Measurements from ENCODE around the gene JMJD7.

Gene JMJD7

DNA sequence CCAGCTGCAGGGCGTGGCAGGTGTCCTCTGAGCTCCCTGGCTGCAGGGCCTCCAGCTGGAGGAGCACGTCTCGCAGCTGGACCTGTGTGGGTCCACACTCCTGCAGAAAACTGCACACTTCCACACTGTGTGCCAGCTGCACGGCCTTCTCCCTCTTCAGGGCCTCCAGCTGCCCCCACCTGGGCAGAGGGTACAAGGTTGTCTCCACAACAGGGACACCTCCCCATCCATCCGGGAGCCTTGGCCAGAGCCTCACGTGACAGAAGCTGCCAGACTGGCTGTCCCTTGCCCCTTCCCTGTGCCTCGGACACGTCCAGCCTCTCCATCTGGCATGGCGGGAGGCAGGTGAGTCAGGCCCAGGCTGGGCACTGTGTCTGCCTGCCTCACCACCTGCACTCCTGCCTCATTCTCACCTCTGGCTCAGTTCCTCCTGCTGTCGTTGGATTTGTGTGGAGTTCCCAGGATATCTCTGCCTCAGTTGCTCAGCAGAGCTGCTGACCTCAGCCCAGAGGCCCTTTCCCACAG, 51.5 kb downstream of the JMJD7 start:
- no peak for TF ChIP-seq ZNF274 (IDR thresholded peaks at IDR 0.05; ENCODE audit: low read depth, low read length)
- no peak overlapping the region for H3K4me3 ChIP-seq (ENCODE audit: low read length)

DNA sequence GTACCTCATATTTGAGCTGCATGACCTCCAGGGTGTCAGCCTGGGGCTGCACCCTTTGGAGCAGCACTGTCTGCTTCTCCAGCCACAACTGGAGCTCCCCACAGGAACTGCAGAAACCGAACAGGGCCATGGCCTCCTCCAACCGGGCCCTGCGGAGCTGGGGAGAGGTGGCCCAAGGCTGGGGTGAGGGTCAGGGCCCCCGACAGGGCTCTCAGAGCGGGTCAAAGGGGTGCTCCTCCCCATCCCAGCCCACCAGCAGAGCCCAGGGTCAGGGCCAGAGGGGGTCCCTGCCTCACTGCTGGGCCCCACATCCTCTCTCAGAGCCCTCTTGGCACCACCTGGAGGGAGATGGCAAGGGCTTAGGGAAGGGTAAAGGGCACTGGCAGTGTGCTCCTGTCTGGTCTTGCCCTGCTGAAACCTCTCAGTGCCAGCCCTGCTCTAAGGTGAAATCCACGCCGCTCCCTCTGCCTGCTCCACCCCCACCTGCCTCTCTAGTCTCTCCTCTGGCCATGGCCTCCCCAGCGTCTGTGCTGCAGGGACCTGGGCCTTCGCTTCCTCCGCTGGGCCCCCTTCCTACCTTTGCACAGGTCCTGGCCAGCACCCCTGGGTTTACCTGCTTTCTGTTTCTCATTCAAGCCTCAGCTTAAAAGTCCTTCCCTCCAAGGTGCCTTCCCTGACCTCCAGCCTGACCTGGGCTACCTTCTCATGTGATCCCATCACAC, 52.4 kb downstream of the JMJD7 start:
- H3K4me3 ChIP-seq (ENCODE audit: low read length) = no peak overlapping the region
- TF ChIP-seq ZNF274 (IDR thresholded peaks at IDR 0.05; ENCODE audit: low read depth, low read length) = no peak

DNA sequence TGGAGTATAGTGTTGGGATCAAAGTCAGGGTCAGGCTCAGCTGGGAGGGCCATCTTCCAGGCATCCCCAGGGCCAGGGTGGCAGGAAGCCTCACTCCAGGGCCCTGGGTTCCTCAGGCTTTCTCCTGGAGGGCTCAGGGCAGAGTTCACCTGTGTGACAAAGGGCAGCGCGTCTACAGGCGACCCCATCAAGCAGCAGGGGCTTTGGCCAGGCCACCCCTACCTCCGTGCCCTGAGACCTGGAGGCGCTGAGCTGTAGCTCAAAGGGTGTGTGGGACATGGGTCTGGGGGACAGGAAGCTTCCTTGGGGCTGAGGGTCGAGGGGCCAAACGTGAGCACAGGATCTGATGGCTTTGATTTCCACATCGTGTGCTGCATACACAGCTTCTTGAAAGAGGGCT, 53.2 kb downstream of the JMJD7 start:
- H3K4me3 ChIP-seq (ENCODE audit: low read length) = no peak overlapping the region
- no peak for TF ChIP-seq ZNF274 (IDR thresholded peaks at IDR 0.05; ENCODE audit: low read depth, low read length)

DNA sequence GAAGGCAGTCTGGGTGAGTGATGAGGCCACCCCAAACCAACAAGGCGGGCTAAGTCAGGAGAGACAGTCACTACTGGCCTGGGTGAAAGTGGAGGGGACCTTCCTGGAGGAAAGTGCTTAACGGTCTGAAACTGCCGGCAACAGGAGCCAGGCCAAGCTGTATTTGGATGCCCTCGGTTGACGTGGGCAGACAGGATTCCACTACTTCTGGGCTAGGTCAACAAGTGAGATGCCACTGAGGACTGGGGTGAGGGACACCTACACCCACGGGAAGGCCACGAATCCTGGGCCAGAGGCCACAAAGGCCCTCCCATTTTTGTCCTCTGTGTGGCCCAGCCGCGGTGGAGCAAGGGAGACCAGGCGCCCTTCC, 53.6 kb downstream of the JMJD7 start:
- TF ChIP-seq ZNF274 (IDR thresholded peaks at IDR 0.05; ENCODE audit: low read depth, low read length) = no peak
- H3K4me3 ChIP-seq (ENCODE audit: low read length) = no peak overlapping the region

DNA sequence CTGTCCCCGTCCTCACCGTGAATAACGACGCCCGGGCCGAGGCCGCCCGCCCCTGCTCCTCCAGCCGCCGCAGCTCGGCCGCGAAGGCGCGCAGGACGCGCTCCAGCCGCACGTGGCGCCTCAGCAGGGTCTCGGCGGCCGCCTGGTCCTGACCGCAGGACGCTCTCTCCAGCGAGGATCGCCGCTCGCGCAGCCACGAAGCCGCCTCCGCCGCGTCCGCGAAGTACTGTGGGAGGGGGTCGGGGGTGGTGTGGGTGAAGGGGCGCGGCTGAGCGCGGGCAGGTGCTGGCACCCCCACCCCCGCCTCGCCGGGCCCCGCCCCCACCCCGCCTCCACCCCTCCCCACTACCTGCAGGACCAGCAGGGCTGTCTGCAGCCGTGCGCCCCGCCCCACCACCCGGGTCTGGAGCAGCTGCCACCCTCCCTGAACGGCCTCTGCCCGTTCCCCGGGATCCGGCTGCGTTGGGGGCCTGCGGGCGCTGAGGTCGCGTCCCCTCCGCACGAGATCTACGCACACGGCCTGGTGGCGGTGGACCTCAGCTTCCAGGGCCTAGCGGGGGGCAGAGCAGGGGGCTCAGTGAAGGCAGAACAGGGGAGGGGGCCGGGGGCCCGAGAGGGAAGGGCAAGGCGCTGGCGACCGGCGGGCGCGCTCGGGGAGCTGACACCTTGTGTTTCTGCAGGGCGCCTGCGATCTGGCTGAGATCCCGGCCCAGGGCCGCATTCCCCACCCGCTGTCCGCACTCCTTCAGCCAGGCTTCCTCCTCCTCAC, 54.2 kb downstream of the JMJD7 start:
- TF ChIP-seq ZNF274 (IDR thresholded peaks at IDR 0.05; ENCODE audit: low read depth, low read length) = no peak
- no peak overlapping the region for H3K4me3 ChIP-seq (ENCODE audit: low read length)

DNA sequence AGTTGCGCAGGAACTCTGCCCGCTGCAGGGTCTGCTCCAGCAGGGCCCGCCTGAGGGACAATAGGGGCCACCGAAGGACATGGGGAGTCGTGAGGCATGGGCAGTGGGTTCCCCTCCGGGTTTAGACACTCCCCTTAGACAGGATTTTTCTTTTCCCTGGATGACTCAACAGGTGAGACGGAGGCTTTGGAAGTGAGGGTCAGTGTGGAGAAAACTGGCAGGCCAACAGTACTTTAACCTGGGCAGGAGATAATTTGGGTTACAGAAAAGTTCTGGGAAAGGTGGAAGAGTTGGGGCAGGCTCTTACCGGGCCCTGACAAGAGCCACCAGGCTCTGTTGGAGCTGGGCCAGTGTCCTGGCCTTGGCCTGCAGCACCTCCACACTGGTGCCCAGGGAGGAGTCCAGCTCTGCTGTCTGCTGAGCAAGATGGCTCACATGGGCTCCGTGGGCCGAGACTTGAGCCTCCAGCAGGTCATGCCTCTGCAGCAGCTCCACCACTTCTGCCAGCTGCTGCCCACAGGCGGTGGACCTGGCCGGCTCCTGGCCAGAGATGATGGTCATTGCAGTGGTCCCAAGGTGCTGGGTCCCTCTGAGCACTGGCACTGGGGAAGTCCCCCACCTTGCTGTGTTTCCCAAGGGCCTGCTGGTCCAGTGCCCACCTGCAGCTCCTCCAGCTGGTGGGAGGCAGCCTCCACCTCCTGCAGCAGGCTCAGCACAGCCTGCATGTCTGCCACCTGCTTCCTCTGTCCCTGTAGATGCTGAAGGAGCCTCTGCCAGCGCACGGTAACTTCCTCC, 55.0 kb downstream of the JMJD7 start:
- TF ChIP-seq ZNF274 (IDR thresholded peaks at IDR 0.05; ENCODE audit: low read depth, low read length) = no peak
- H3K4me3 ChIP-seq (ENCODE audit: low read length) = no peak overlapping the region

DNA sequence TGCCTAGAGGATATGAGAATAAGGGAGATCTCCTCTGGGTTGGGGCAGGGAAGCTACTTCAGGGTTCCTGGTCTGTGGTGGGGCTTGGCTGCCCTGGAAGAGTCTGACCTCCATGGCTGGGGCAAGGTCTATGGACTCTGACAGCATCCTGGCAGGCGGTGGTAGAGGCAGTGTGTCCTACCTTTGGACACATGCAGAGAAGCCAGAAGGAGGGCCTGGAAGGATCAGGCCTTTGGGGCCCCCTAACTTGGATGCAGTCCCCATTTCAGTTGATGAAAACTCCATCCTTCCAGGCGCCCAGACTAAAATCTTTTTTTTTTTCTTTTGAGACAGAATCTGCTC, 55.6 kb downstream of the JMJD7 start:
- no peak overlapping the region for H3K4me3 ChIP-seq (ENCODE audit: low read length)
- TF ChIP-seq ZNF274 (IDR thresholded peaks at IDR 0.05; ENCODE audit: low read depth, low read length) = no peak

DNA sequence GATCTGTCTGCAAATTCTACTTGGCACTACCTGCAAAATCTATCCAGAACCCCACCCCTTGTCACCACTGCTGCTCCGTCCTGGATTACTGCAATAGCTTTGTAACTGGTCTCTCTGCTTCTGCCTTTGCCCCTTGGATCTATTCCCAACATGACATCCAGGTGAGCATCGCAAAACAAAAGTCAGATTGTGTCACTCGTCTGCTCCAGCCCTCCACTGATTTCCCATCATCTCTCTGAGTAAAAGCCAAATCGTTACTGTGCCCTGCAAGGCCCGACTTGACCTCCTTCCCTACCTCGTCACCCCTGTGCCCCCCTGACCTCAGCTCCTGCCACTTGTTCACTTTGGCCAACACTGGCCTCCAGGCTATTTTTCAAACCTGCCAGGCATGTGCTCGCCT, 56.6 kb downstream of the JMJD7 start:
- no peak for TF ChIP-seq ZNF274 (IDR thresholded peaks at IDR 0.05; ENCODE audit: low read depth, low read length)
- no peak overlapping the region for H3K4me3 ChIP-seq (ENCODE audit: low read length)

DNA sequence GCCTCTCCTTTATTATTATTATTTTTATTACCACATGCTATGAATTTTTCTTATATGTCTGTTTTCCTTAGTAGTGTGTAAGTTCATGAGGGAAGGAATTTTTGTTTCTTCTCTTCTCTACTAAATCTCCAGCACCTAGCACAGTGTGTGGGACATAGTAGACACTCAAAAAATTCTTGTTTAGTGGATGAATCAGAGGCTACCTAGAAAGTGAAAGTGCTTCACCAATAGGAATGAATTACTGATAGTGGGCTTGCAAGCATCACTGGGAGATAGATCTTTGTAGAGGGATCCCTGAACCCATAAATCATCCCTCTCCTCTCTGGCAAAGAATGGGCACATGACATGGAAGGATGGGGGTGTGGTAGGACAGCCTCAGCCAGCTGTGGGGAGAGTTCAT, 57.4 kb downstream of the JMJD7 start:
- H3K4me3 ChIP-seq (ENCODE audit: low read length) = no peak overlapping the region
- no peak for TF ChIP-seq ZNF274 (IDR thresholded peaks at IDR 0.05; ENCODE audit: low read depth, low read length)

DNA sequence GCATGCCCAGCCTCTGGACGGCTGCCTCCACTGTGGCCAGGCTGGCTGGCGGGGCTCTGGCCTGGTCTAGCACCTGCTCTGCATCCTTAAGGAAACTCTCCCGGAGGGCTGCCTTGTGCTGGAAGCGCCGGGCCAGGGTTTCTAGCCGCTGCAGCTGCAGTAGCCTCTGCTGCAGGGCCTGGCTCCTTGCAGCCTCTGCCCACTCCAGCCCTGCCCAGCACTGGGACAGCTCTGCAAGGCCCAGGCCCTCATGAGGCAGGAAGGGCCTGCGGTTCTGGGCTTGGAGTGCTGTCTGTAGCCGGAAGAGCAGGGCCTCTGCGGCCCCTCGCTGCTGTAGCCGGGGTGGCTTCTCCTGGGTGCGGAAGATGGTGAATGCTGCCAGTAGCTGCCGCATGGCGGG, 57.9 kb downstream of the JMJD7 start:
- TF ChIP-seq ZNF274 (IDR thresholded peaks at IDR 0.05; ENCODE audit: low read depth, low read length) = no peak
- H3K4me3 ChIP-seq (ENCODE audit: low read length) = no peak overlapping the region

DNA sequence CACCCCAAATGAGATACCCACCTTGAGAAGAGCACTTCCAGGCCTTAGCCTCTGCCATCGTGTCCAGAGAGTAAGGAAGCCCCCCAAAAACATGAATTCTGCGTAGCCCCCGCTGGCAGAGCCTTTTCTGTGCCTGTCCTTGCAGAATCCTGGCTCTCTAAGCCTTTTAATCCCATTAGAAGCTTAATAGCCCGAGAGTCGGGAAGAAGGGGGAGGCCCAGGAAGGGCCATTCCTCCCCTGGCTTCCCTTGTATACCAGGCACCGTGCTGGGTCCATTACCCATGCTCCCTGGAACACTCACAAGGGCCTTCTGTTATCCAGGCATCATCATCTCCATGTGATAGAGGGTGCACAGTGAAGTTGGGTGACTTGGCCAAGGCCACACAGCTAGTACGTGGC, 58.8 kb downstream of the JMJD7 start:
- H3K4me3 ChIP-seq (ENCODE audit: low read length) = no peak overlapping the region
- no peak for TF ChIP-seq ZNF274 (IDR thresholded peaks at IDR 0.05; ENCODE audit: low read depth, low read length)

DNA sequence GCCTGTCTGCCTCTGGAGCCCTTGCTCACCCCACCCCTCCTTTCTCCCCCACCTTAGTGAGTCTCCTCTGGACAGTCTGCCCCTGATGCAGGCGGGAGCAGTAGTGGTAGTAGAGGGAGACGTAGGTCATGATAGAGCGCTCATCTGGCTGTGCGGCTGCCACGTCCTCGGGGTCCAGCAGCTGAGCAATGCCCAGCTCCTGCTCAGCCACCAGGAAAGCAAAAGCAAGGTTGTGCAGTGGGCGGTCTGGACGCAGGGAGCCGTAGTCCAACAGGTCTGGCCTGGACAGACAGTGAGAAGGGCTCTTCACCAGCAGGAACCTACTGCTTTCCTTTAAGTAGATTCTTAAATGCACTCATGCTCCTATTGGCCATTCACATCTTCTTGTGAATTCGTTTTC, 59.3 kb downstream of the JMJD7 start:
- no peak for TF ChIP-seq ZNF274 (IDR thresholded peaks at IDR 0.05; ENCODE audit: low read depth, low read length)
- H3K4me3 ChIP-seq (ENCODE audit: low read length) = no peak overlapping the region

All from GM08714 (cell line).